ENCODE measurements around the gene SPATA19. TPM values are rescaled to one million over a fixed set of nuclear protein-coding genes. Genes with fewer than 3 reads are reported as not detected.

SPATA19 gene
- total and polyA plus RNA-seq, 11 donors = not detected

DNA sequence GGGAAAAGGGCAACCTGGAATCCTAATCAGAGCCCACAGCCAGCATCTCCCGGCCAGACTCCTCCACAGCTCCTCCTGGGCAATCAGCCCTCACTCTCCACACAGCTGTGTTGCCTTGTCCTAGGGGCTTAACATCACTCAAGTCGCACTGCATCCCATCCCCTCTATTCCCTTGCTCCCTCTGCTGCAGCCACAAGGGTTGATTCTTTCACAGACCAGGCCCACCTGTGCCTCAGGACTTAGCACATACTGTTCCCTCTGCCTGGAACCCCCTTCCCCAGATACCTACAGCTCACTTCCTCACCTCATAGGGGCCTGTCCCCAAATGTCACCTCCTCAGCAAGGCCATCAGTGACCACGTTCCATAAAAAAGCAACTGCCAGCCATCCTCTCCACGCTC is 18.4 kb downstream of the SPATA19 start:
- H3K4me1 ChIP-seq = no peaks in the 10 kb centered on the region
- DNase-seq = no peak
- no peak overlapping the region for H3K27ac ChIP-seq
- intact Hi-C loops (cut with DNase I) = loop anchor here in 3 of 10 donors (5.0 to 10.0 kb wide), 3 partner anchors 212 to 745 kb away; no protein-coding TSS in a partner anchor
- no peaks in the 10 kb centered on the region for H3K9me3 ChIP-seq
- no peak overlapping the region for H3K4me3 ChIP-seq
- no peaks in the 10 kb centered on the region for H3K36me3 ChIP-seq
- no peak for ATAC-seq
- TF ChIP-seq, protein P1, sequence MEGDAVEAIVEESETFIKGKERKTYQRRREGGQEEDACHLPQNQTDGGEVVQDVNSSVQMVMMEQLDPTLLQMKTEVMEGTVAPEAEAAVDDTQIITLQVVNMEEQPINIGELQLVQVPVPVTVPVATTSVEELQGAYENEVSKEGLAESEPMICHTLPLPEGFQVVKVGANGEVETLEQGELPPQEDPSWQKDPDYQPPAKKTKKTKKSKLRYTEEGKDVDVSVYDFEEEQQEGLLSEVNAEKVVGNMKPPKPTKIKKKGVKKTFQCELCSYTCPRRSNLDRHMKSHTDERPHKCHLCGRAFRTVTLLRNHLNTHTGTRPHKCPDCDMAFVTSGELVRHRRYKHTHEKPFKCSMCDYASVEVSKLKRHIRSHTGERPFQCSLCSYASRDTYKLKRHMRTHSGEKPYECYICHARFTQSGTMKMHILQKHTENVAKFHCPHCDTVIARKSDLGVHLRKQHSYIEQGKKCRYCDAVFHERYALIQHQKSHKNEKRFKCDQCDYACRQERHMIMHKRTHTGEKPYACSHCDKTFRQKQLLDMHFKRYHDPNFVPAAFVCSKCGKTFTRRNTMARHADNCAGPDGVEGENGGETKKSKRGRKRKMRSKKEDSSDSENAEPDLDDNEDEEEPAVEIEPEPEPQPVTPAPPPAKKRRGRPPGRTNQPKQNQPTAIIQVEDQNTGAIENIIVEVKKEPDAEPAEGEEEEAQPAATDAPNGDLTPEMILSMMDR (IDR thresholded peaks at IDR 0.05) = no peak
- TF ChIP-seq POLR2A (IDR thresholded peaks at IDR 0.05) = no peak
- 73 to 86% (median 79%) methylated on average over 4 of the region's 4 CpGs for WGBS, 4 donors
- H3K27me3 ChIP-seq = peaks cover 0 to 5% (median 0%) of the 10 kb centered on the region in 9 donors

DNA sequence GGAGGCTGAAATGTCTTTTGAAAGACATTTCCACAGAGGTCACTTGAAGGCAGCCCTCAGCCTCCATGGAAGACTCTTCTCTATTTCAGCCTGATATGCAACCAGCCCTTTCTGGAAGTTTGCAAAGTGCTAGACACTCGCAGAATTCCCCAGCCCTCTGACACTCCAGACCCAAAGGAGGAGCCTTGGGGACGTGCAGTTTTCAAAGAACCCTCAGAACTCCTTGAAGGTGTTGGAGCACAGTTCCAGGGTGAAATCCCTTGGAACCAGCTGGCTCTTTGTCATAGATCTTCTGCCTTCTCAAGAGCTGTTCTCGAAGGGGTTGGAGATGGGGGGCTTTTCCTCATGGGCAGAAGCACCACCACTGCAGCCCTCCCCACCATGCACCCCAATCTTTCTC is 19.6 kb downstream of the SPATA19 start:
- intact Hi-C loops (cut with DNase I) = loop anchor here in 3 of 10 donors (5.0 to 10.0 kb wide), 3 partner anchors 211 to 743 kb away; no protein-coding TSS in a partner anchor
- H3K4me1 ChIP-seq = no peaks in the 10 kb centered on the region
- DNase-seq = no peak
- 56 to 78% (median 70%) methylated on average over 3 of the region's 3 CpGs for WGBS, 4 donors
- no peak for ATAC-seq
- H3K27me3 ChIP-seq = no peaks in the 10 kb centered on the region
- no peaks in the 10 kb centered on the region for H3K9me3 ChIP-seq
- TF ChIP-seq, protein P1 (IDR thresholded peaks at IDR 0.05) = no peak
- TF ChIP-seq POLR2A (IDR thresholded peaks at IDR 0.05) = no peak
- no peaks in the 10 kb centered on the region for H3K36me3 ChIP-seq
- H3K27ac ChIP-seq = no peak overlapping the region
- no peak overlapping the region for H3K4me3 ChIP-seq

DNA sequence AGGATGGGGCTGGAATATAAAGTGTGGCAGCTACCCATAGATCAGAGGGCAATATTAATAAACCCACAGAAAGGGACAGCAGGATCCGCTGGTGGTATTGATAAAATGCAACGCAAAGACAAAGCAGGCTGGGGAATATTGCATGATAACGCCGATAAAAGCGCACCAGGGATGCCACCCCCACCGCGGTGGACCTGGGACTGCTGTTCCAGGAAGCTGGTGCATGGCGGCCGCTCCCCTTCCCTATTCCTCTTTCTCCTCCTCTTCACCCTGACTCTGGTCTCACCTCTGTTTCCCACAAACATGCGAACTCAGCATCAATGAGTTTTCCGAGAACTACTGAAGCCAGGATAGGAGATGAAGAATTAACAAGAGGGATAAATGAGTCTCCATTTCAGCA is 20.2 kb downstream of the SPATA19 start:
- intact Hi-C loops (cut with DNase I) = loop anchor here in 3 of 10 donors (5.0 to 10.0 kb wide), 3 partner anchors 210 to 743 kb away; no protein-coding TSS in a partner anchor
- H3K36me3 ChIP-seq = no peaks in the 10 kb centered on the region
- H3K9me3 ChIP-seq = no peaks in the 10 kb centered on the region
- no peak for ATAC-seq
- H3K27me3 ChIP-seq = no peaks in the 10 kb centered on the region
- no peak for DNase-seq
- no peaks in the 10 kb centered on the region for H3K4me1 ChIP-seq
- no peak overlapping the region for H3K27ac ChIP-seq
- no peak overlapping the region for H3K4me3 ChIP-seq
- no peak for TF ChIP-seq POLR2A (IDR thresholded peaks at IDR 0.05)
- TF ChIP-seq, protein P1 (IDR thresholded peaks at IDR 0.05) = no peak
- WGBS, 4 donors = 84 to 92% (median 88%) methylated on average over 11 of the region's 11 CpGs

DNA sequence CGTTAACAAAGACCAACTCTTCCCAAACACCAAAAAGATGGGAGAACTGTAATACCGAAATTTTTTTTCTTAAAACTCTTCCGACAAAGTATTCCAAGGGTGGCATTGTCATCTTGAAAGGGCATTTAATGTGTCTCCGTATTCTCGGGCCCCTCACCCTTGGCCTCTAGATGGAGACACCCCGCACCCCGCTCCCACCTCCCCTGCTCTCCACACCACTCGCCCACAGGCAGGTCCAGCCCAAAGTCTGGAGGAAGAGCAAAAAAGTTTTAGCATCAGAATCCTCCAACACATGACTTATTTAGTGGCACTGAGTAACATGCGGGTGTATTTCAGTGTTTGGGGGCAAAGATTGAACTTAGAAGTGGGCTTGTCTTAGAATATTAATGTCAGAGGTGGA is 20.7 kb downstream of the SPATA19 start:
- Histone ChIP-seq H3K4me1 (no peaks in the 10 kb centered on the region), H3K36me3 (no peaks in the 10 kb centered on the region), H3K27me3 (no peaks in the 10 kb centered on the region), H3K4me3 (no peak overlapping the region), H3K27ac (no peak overlapping the region), H3K9me3 (no peaks in the 10 kb centered on the region)
- intact Hi-C loops (cut with DNase I) = loop anchor here in 5 of 10 donors (5.0 to 10.0 kb wide), 5 partner anchors 207 to 690 kb away; no protein-coding TSS in a partner anchor
- ATAC-seq (no peak), DNase-seq (no peak)
- TF ChIP-seq, protein P1 (IDR thresholded peaks at IDR 0.05) = no peak
- TF ChIP-seq POLR2A (IDR thresholded peaks at IDR 0.05) = no peak
- WGBS, 4 donors = 80 to 87% (median 84%) methylated on average over 9 of the region's 9 CpGs

All from heart left ventricle (tissue), 16 donors.